Inflammatory macrophage treated with lipopolysaccharide for 1 hour (primary cell): ENCODE results near the gene SGPL1.
"Not testable (repeated sequence)": the region's sequence is repeated elsewhere in the genome, so short reads cannot be mapped to it uniquely, and the experiment has no call there.

Experiments used
- DNase-seq, 2 donors: peaks; one replicate each; pipeline ENCODE4 v3.0.0-alpha.2; 2020 to 2022

Gene SGPL1

GRCh38 chr10:70815504-70816219 lies at the start of gene SGPL1:
SGPL1 (plus strand) TSS chr10:70815948; CDS start chr10:70816854, 906 bp downstream.
- peak; percentile 70 to 94 for DNase-seq

GRCh38 chr10:70768026-70768685 lies 47.6 kb upstream of the SGPL1 start:
- not testable (repeated sequence) for DNase-seq

GRCh38 chr10:70769121-70769520 lies 46.6 kb upstream of the SGPL1 start:
- DNase-seq: no peak

GRCh38 chr10:70770001-70770400 lies 45.7 kb upstream of the SGPL1 start:
- no peak for DNase-seq

- DNase-seq: not testable (repeated sequence)
These were observed 45.2 kb upstream of the SGPL1 start for GRCh38 chr10:70770516-70770915.

GRCh38 chr10:70771311-70772194 lies 44.2 kb upstream of the SGPL1 start:
- no peak for DNase-seq

- peak; percentile 36 to 45 for DNase-seq
These were observed 43.1 kb upstream of the SGPL1 start for GRCh38 chr10:70772627-70773026.

GRCh38 chr10:70773461-70773860 lies 42.3 kb upstream of the SGPL1 start:
- no peak for DNase-seq

- DNase-seq: no peak
These were observed 41.6 kb upstream of the SGPL1 start for GRCh38 chr10:70773965-70774809.

GRCh38 chr10:70774810-70775678 lies 40.7 kb upstream of the SGPL1 start:
- no peak for DNase-seq

GRCh38 chr10:70775679-70776454 lies 39.9 kb upstream of the SGPL1 start:
- peak in 1 of 2 donors; percentile 28 for DNase-seq

GRCh38 chr10:70776455-70777005 lies 39.2 kb upstream of the SGPL1 start:
- DNase-seq: no peak

GRCh38 chr10:70777063-70777875 lies 38.5 kb upstream of the SGPL1 start:
- DNase-seq: no peak

- no peak for DNase-seq
These were observed 37.4 kb upstream of the SGPL1 start for GRCh38 chr10:70778267-70778924.

- no peak for DNase-seq
These were observed 36.7 kb upstream of the SGPL1 start for GRCh38 chr10:70779088-70779487.

GRCh38 chr10:70779511-70780369 lies 36.0 kb upstream of the SGPL1 start:
- peak; percentile 87 to 92 for DNase-seq

- no peak for DNase-seq
These were observed 35.4 kb upstream of the SGPL1 start for GRCh38 chr10:70780370-70780760.

GRCh38 chr10:70780772-70781171 lies 35.0 kb upstream of the SGPL1 start:
- DNase-seq: no peak
